ENCODE data around the gene MST1. TPM values are rescaled to one million over a fixed set of nuclear protein-coding genes. Genes with fewer than 3 reads are reported as not detected.
A peak's percentile ranks its signal among the peaks of the same experiment; 100 is the strongest.
"Not testable (repeated sequence)": the region's sequence is repeated elsewhere in the genome, so short reads cannot be mapped to it uniquely, and the experiment has no call there.

The MST1 gene
- total RNA-seq, 1 donor from 2014 or later = 10.8 TPM

DNA sequence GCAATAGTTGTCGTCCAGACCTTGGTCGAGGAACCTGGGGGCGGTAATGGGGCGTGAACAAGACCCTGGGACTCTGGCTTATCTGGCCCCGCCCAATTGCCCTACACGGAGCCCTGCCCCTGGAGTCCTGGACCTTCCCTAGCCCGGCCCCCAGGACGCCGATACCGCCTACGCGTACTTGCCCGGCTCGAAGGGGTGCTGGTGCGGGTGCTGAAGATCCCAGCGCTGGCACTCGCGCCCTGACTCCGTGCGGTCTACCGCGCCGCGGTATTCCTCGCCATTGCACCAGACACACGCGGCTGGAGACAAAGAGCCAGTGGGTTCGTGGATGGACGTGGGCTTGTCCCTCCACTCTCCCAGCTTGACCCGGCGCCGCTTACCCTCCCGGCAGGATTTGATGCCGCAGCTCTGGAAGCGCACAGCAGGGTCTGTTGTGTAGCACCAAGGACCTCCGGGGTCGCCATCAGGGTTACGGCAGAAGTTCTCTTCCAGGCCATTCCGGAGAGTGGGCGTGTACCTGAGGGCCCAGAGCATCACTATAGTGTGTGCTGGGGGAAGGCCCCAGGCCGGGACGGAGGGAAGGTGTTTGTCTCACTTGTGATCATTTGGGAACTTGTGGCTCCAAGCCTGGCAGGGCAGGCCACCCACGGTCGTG is 2.4 kb downstream of the MST1 start:
- H3K27ac ChIP-seq = not testable (repeated sequence)

DNA sequence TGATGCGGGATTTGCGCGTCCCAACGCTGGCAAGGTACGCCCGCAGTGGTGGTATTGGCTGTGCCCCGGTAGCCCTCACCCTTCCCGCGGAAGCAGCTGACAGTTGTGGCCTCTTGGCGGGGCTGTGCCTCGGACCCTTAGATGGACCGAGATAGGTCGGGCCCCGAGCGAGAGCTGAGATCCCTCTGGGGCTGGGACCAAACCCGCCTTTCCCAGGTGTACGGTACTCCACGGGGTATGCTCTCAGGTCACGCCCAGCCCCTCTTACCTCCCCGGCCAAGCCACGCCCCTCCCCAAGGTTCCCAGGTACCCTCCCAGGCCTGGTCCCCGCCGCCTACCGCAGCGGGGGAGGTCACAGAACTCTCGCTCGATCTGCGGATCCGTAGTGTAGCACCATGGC is 2.9 kb downstream of the MST1 start:
- peaks cover 43% of the 10 kb centered on the region for H3K4me1 ChIP-seq
- intact Hi-C loops (cut with DNase I); H3K9me3 ChIP-seq; DNase-seq (ENCODE audit: extremely low spot score in 2 of 2); H3K27me3 ChIP-seq; H3K27ac ChIP-seq: not testable (repeated sequence)
- H3K36me3 ChIP-seq = peaks cover 0 to 26% of the 10 kb centered on the region in 2 donors
- peak overlapping the region; percentile 37 to 38 for H3K4me3 ChIP-seq

More for the DNA sequence above, 2.4 kb downstream of the MST1 start:
- Histone ChIP-seq H3K4me3 (peak overlapping the region; percentile 37 to 38), H3K4me1 (peaks cover 49% of the 10 kb centered on the region), H3K36me3 (peaks cover 0 to 20% of the 10 kb centered on the region in 2 donors)
- intact Hi-C loops (cut with DNase I); H3K27me3 ChIP-seq; H3K9me3 ChIP-seq; DNase-seq (ENCODE audit: extremely low spot score in 2 of 2): not testable (repeated sequence)

DNA sequence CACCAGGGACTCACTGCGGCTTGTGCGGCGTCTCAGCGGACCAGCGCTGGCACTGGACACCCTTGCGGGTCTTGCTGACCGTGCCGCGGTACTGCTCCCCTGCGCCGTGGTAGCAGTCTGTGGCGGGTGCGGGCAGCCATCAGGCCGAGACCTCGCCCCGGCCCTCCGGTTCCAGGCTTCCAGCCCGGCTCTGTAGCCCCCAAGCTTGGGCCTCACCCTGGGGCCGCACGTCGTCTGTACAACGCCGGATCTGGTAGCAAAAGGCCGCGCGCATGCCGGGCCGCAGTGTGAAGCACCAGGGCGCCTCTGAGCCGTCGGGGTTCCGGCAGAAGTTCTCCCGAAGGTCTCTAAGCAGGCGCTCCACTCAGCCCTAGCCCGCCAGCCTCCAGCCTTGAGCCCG is 3.4 kb downstream of the MST1 start:
- intact Hi-C loops (cut with DNase I); H3K27me3 ChIP-seq; H3K9me3 ChIP-seq; H3K27ac ChIP-seq; DNase-seq (ENCODE audit: extremely low spot score in 2 of 2): not testable (repeated sequence)
- Histone ChIP-seq H3K4me1 (peaks cover 38% of the 10 kb centered on the region), H3K4me3 (peak overlapping the region; percentile 37 to 38), H3K36me3 (peaks cover 0 to 31% of the 10 kb centered on the region in 2 donors)

DNA sequence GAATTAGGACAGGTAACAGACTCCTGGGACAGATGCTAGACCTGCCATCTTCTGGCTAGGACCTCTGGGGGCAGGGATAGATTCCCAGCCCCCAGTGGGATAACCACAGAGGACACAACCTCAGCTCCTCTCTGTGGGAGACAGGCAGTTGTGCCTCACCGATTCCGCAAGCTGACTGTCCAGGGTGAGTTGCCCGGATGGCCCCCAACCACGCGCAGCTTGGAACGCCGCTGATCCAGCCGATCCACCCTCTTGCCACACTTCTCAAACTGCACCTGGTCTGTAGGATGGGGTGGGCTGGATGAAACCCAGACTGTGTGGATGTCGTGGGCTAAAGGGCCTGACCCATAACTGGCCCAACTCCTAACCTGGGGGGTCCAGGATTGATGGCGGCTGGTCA is 4.2 kb downstream of the MST1 start:
- intact Hi-C loops (cut with DNase I); H3K9me3 ChIP-seq; DNase-seq (ENCODE audit: extremely low spot score in 2 of 2); H3K27me3 ChIP-seq; H3K27ac ChIP-seq; H3K4me3 ChIP-seq: not testable (repeated sequence)
- peaks cover 31% of the 10 kb centered on the region for H3K4me1 ChIP-seq
- H3K36me3 ChIP-seq = peaks cover 0 to 38% of the 10 kb centered on the region in 2 donors

DNA sequence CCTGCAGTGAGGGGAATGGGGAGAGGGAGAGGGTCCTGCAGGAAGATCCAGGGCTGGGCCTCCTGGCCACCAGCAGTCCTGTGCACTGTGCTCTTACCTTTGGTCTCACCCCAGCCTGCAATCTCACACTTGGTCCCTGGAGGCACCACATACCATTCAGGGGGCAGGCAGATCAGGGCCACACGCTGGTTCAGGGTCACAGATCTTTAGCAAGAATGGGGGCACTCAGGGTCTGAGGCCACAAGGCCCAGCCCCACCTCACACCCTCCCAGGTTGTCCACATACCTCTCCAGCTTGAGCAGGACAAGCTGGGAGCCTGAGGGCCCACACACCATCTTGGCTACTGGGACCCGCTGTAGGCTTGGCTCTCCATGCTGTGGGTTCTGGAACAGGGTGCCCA is 4.8 kb downstream of the MST1 start:
- DNase-seq (ENCODE audit: extremely low spot score in 2 of 2); H3K27me3 ChIP-seq; H3K4me3 ChIP-seq; H3K9me3 ChIP-seq; H3K27ac ChIP-seq; intact Hi-C loops (cut with DNase I): not testable (repeated sequence)
- peaks cover 26% of the 10 kb centered on the region for H3K4me1 ChIP-seq
- peaks cover 0 to 45% of the 10 kb centered on the region in 2 donors for H3K36me3 ChIP-seq

DNA sequence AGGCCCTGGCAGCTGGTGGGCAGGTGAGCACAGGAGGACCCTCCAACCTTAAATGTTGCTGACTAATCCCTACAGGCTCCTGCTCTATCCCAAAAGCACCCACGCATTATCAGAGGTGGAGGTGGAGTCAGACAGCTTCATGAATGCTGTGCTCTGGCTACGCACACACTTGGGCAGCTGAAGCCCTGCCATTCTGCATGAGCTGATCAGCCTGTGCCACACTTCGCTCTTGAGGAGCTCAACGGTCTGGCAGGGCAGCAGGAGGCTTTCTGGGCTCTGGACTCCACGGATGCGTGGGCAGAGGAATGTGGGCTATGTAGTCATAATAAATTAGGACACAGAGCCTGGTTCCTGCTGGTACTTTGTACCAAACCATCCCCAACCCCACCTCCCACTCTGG is 6.1 kb downstream of the MST1 start:
- TF ChIP-seq, protein P1, sequence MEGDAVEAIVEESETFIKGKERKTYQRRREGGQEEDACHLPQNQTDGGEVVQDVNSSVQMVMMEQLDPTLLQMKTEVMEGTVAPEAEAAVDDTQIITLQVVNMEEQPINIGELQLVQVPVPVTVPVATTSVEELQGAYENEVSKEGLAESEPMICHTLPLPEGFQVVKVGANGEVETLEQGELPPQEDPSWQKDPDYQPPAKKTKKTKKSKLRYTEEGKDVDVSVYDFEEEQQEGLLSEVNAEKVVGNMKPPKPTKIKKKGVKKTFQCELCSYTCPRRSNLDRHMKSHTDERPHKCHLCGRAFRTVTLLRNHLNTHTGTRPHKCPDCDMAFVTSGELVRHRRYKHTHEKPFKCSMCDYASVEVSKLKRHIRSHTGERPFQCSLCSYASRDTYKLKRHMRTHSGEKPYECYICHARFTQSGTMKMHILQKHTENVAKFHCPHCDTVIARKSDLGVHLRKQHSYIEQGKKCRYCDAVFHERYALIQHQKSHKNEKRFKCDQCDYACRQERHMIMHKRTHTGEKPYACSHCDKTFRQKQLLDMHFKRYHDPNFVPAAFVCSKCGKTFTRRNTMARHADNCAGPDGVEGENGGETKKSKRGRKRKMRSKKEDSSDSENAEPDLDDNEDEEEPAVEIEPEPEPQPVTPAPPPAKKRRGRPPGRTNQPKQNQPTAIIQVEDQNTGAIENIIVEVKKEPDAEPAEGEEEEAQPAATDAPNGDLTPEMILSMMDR (IDR thresholded peaks at IDR 0.05) = no peak
- no peak for TF ChIP-seq POLR2AphosphoS5 (IDR thresholded peaks at IDR 0.05; ENCODE audit: insufficient read depth in 1 of 2, low read depth in 1 of 2)
- no peak for DNase-seq (ENCODE audit: extremely low spot score in 2 of 2)
- H3K9me3 ChIP-seq = no peaks in the 10 kb centered on the region
- H3K4me3 ChIP-seq = no peak overlapping the region
- H3K36me3 ChIP-seq = peaks cover 0 to 58% of the 10 kb centered on the region in 2 donors
- no peak overlapping the region for H3K27ac ChIP-seq
- intact Hi-C loops (cut with DNase I) = no loop called here
- no peaks in the 10 kb centered on the region for H3K27me3 ChIP-seq
- peaks cover 16% of the 10 kb centered on the region for H3K4me1 ChIP-seq

DNA sequence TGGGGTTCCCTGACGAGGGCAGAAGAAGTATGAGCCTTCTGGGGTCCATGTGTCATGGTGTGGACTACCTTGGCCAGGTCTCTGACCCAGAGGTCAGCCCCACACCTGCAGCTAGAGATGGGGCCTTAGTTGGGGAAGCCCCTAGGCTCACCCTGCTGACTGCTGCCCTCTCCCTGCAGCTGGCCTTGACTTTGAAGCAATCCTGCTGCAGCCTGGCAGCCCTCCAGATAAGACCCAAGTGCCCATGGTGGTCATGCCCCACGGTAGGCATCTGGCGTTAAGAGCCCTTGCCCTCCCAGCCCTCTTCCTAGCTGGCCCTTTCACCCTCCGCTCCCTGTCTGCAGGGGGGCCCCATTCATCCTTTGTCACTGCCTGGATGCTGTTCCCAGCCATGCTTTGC is 7.7 kb downstream of the MST1 start:
- H3K36me3 ChIP-seq = peaks cover 0 to 64% of the 10 kb centered on the region in 2 donors
- intact Hi-C loops (cut with DNase I) = no loop called here
- DNase-seq (ENCODE audit: extremely low spot score in 2 of 2) = no peak
- no peak overlapping the region for H3K4me3 ChIP-seq
- H3K27ac ChIP-seq = no peak overlapping the region
- peaks cover 5% of the 10 kb centered on the region for H3K4me1 ChIP-seq
- no peaks in the 10 kb centered on the region for H3K9me3 ChIP-seq
- TF ChIP-seq, protein P1 (IDR thresholded peaks at IDR 0.05) = no peak
- TF ChIP-seq POLR2A (IDR thresholded peaks at IDR 0.05) (no peak), POLR2AphosphoS5 (IDR thresholded peaks at IDR 0.05; ENCODE audit: insufficient read depth in 1 of 2, low read depth in 1 of 2) (no peak)
- H3K27me3 ChIP-seq = no peaks in the 10 kb centered on the region

DNA sequence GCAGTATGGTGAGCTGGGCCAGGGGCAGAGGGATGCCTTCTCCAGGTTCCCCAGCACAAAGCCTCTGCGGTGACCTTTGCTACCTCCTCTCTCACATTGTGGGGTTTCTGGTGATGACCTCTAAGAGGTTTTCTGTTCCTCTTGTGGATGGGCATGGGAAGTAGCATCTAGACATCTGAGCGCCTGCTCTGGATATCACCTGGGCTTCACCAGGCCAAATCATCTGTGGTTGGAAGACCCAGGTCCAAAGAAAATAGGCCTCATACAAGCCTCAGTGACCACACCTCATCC is 8.1 kb downstream of the MST1 start:
- intact Hi-C loops (cut with DNase I) = no loop called here
- no peak for DNase-seq (ENCODE audit: extremely low spot score in 2 of 2)
- H3K27me3 ChIP-seq = no peaks in the 10 kb centered on the region
- H3K27ac ChIP-seq = no peak overlapping the region
- TF ChIP-seq POLR2A (IDR thresholded peaks at IDR 0.05) (no peak), POLR2AphosphoS5 (IDR thresholded peaks at IDR 0.05; ENCODE audit: insufficient read depth in 1 of 2, low read depth in 1 of 2) (no peak)
- TF ChIP-seq, protein P1 (IDR thresholded peaks at IDR 0.05) = no peak
- peaks cover 0 to 68% of the 10 kb centered on the region in 2 donors for H3K36me3 ChIP-seq
- H3K4me3 ChIP-seq = no peak overlapping the region
- peaks cover 2% of the 10 kb centered on the region for H3K4me1 ChIP-seq
- no peaks in the 10 kb centered on the region for H3K9me3 ChIP-seq
